Colon (tissue), 2 donors: ENCODE results near the gene CTSK.

Source experiments
- FAIRE-seq: peaks from 2 replicates; lab custom pipeline; 2012; peaks lifted over from hg19 to GRCh38; lab: Jason Lieb, UNC
- donor health status: control.
- donor health status: control.

Gene CTSK

DNA sequence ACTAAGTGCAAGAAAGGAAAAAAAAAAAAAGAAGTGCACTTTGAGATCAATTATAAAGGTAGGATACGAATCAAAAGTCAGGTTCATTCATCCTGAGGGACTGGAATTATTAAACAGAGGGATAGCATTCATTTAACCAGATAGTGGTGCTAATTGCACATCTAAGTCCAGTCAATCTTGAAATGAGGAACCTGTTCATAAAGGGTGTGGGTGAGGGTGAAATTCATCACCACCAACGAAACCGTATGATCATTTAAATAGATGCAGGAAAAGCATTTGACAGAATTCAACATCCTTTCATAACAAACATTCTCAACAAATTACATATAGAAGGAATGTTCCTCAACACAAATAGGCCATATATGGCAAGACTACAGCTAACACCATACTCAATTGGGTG lies 48.0 kb downstream of the CTSK start:
- FAIRE-seq, result no peak

DNA sequence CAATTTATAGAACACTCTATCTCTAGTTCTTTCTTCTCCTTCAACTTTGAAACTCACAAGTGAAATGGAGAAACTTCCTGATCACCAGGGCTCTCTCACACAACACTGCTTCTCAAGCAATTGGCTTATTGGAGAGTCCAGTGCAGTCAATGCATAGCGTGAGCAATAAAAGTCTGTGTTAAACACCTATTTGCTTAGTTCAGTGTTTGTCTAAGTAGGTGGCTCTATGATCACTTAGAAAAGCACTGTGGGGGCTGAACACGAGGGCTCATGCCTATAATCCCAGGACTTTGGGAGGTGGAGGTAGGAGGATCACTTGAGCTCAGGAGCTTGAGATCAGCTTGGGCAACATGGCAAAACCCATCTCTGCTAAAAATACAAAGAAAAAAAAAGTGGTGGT lies 54.6 kb downstream of the CTSK start:
- peak; percentile 49 for FAIRE-seq

DNA sequence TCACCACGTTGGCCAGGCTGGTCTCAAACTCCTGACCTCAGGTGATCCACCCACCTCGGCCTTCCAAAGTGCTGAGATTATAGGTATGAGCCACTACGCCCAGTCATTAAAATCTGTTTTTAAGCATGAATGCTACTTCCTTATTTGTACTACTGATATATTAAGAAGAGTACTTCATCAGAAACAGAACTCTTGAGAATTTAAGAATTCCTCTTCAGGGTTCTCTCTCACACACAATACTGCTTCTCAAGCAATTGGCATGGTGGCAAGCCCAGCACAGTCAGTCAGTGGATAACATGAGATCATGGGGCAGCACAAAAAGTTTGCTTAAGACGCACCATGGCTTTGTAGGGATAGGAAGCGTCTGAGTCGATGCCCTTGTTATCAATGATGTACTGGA lies 56.6 kb downstream of the CTSK start:
- no peak for FAIRE-seq

DNA sequence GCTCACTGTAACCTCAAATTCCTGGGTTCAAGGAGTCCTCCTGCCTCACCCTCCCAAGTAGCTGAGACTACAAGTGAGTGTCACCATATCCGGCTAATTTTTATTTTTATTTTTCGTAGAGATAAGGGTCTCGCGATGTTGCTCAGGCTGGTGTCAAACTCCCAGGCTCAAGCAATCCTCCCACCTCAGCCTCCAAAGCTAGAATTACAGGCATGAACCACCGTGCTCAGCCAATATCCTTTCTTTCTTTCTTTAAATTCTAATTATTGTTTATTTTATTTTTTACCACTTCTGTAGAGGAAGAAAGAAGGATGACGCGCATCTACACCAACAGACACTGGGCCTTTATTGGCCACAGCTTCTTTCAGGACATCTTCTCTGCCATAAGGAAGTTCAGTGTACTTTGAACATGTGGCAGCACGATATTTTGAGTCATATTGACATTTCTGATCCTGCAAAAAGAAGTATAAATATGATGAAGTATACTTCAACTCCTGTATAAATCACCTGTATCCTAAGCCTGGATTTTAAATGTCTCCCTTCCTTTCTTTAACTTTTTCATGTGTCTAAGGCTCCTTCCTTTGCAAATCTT lies 58.2 kb downstream of the CTSK start:
- FAIRE-seq, result no peak

DNA sequence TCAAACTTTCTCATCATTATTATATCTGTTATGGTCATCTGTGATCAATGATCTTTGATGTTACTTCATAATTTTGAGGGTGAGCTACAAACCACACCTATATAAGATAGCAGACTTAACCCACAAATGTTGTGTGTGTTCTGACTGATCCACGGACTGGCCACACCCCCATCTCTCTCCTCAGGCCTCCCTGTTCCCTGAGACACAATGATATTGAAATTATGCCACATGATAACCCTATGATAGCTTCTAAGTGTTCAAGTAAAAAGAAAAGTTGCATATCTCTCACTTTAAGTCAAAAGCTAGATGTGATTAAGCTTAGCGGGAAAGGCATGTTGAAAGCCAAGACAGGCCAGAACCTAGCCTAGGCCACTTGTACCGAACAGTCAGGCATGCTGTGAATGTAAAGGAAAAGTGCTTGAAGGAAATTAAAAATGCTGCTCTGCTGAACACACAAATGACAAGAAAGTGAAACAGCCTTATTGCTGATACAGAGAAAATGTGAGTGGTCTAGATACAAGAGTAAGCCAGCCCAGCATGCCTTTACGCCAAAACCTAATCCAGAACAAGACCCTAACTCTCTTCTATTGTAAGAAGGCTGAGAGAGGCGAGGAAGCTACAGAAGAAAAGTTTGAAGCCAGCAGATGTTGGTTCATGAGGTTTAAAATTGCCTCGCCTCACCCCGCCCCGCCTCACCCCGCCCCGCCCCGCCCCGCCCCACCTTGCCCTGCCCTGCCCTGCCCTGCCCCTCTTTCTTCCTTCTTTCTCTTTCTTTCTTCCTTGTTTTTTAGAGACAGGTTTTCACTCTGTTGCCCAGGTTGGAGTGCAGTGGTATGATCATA lies 59.0 kb downstream of the CTSK start:
- FAIRE-seq, result no peak
